Measurements from ENCODE around the gene KCNMA1. TPM values are rescaled to one million over a fixed set of nuclear protein-coding genes. Genes with fewer than 3 reads are reported as not detected.
"Not testable (repeated sequence)": the region's sequence is repeated elsewhere in the genome, so short reads cannot be mapped to it uniquely, and the experiment has no call there.

Gene KCNMA1
- total RNA-seq, 1 donor = 77.8 TPM

DNA sequence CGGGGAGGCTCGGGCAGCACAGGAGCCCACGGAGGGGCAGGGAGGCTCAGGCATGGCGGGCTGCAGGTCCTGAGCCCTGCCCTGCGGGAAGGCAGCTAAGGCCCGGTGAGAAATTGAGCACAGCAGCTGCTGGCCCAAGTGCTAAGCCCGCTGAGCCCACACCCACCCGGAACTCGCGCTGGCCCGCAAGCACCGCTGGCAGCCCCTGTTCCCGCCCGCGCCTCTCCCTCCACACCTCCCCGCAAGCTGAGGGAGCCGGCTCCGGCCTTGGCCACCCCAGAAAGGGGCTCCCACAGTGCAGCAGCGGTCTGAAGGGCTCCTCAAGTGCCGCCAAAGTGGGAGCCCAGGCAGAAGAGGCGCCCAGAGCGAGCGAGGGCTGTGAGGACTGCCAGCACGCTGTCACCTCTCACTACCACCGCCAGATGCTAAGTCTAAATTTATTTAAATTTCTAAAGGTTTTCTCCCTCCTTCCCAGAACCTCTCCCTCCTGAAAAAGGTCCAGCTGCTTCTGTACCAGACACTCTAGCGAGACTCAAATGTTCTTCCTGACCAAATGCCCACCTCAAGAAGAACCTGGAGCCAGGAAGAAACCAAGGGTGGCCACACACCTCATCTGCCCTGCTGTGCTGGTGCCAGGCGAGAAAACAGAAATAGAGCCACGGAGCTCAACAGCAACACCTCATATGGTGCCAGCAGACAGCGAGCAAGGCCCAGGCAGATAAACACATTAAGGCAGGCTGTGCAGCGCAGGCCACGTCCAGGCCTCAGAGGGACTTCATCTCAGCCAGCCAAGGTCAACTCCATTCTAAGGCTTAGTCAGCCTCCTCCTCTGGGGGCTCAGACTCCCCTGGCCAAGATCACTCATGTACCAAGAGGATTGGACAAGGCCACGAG, 47.0 kb downstream of the KCNMA1 start:
- H2AFZ ChIP-seq (ENCODE audit: low read length) = peak overlapping the region; percentile 1
- H3K79me2 ChIP-seq (ENCODE audit: insufficient read depth, low read length) = peaks cover 38% of the 10 kb centered on the region
- no peaks in the 10 kb centered on the region for H4K20me1 ChIP-seq (ENCODE audit: insufficient read depth, low read length)
- H3K4me3 ChIP-seq (ENCODE audit: insufficient read depth, low read length) = no peak overlapping the region
- H3K36me3 ChIP-seq (ENCODE audit: insufficient read depth, low read length) = no peaks in the 10 kb centered on the region
- no peak overlapping the region for H3K4me2 ChIP-seq (ENCODE audit: insufficient read depth, low read length)
- H3K27ac ChIP-seq (ENCODE audit: low read depth, low read length) = no peak overlapping the region
- peaks cover 36% of the 10 kb centered on the region for H3K4me1 ChIP-seq (ENCODE audit: insufficient read depth, low read length)
- DNase-seq (ENCODE audit: insufficient read length, low spot score, missing footprints) = peak; percentile 79
- TF ChIP-seq, protein P1, sequence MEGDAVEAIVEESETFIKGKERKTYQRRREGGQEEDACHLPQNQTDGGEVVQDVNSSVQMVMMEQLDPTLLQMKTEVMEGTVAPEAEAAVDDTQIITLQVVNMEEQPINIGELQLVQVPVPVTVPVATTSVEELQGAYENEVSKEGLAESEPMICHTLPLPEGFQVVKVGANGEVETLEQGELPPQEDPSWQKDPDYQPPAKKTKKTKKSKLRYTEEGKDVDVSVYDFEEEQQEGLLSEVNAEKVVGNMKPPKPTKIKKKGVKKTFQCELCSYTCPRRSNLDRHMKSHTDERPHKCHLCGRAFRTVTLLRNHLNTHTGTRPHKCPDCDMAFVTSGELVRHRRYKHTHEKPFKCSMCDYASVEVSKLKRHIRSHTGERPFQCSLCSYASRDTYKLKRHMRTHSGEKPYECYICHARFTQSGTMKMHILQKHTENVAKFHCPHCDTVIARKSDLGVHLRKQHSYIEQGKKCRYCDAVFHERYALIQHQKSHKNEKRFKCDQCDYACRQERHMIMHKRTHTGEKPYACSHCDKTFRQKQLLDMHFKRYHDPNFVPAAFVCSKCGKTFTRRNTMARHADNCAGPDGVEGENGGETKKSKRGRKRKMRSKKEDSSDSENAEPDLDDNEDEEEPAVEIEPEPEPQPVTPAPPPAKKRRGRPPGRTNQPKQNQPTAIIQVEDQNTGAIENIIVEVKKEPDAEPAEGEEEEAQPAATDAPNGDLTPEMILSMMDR (IDR thresholded peaks at IDR 0.05; ENCODE audit: extremely low read depth, low read depth, low read length) = no peak
- no peaks in the 10 kb centered on the region for H3K27me3 ChIP-seq (ENCODE audit: insufficient read depth, low read length)
- H3K9me3 ChIP-seq (ENCODE audit: low read depth, low read length) = no peaks in the 10 kb centered on the region

DNA sequence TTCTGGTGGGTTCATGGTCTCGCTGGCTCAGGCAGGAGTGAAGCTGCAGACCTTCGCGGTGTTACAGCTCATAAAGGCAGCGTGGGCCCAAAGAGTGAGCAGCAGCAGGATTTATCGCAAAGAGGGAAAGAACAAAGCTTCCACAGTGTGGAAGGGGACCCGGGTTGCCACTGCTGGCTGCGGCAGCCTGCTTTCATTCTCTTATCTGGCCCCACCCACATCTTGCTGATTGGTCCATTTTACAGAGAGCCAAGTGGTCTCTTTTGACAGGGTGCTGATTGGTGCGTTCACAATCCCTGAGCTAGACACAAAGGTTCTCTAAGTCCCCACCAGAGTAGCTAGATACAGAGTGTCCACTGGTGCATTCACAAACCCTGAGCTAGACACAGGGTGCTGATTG, 47.9 kb downstream of the KCNMA1 start:
- H3K4me3 ChIP-seq (ENCODE audit: insufficient read depth, low read length); H3K27ac ChIP-seq (ENCODE audit: low read depth, low read length); H4K20me1 ChIP-seq (ENCODE audit: insufficient read depth, low read length); DNase-seq (ENCODE audit: insufficient read length, low spot score, missing footprints); H3K9me3 ChIP-seq (ENCODE audit: low read depth, low read length); H3K4me2 ChIP-seq (ENCODE audit: insufficient read depth, low read length); H3K36me3 ChIP-seq (ENCODE audit: insufficient read depth, low read length); H3K27me3 ChIP-seq (ENCODE audit: insufficient read depth, low read length); H2AFZ ChIP-seq (ENCODE audit: low read length): not testable (repeated sequence)
- H3K4me1 ChIP-seq (ENCODE audit: insufficient read depth, low read length) = peaks cover 36% of the 10 kb centered on the region
- H3K79me2 ChIP-seq (ENCODE audit: insufficient read depth, low read length) = peaks cover 43% of the 10 kb centered on the region

DNA sequence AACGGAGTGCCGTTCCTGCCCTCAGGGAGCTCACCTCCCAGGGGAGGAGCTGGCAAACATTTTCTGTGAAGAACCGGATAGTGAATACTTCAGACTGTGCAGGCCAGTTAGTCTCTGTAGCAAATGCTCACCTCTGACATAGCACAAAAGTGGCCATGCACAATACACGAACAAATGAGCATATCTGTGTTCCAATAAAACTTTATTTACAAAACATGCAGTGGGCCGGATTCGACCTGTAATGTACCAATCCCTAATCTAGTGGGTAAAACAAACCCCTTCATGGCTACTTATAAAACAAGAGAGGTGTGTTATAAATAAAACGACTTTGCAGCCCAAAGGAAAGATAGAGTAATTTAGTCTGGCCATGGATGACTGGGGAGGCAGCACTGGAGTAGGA, 48.7 kb downstream of the KCNMA1 start:
- Histone ChIP-seq H3K4me3 (ENCODE audit: insufficient read depth, low read length) (no peak overlapping the region), H2AFZ (ENCODE audit: low read length) (no peak overlapping the region), H3K79me2 (ENCODE audit: insufficient read depth, low read length) (peaks cover 41% of the 10 kb centered on the region), H3K27me3 (ENCODE audit: insufficient read depth, low read length) (no peaks in the 10 kb centered on the region), H3K9me3 (ENCODE audit: low read depth, low read length) (no peaks in the 10 kb centered on the region), H3K36me3 (ENCODE audit: insufficient read depth, low read length) (no peaks in the 10 kb centered on the region), H4K20me1 (ENCODE audit: insufficient read depth, low read length) (no peaks in the 10 kb centered on the region), H3K4me1 (ENCODE audit: insufficient read depth, low read length) (peaks cover 34% of the 10 kb centered on the region), H3K27ac (ENCODE audit: low read depth, low read length) (no peak overlapping the region), H3K4me2 (ENCODE audit: insufficient read depth, low read length) (no peak overlapping the region)
- TF ChIP-seq, protein P1 (IDR thresholded peaks at IDR 0.05; ENCODE audit: extremely low read depth, low read depth, low read length) = no peak
- DNase-seq (ENCODE audit: insufficient read length, low spot score, missing footprints) = no peak

DNA sequence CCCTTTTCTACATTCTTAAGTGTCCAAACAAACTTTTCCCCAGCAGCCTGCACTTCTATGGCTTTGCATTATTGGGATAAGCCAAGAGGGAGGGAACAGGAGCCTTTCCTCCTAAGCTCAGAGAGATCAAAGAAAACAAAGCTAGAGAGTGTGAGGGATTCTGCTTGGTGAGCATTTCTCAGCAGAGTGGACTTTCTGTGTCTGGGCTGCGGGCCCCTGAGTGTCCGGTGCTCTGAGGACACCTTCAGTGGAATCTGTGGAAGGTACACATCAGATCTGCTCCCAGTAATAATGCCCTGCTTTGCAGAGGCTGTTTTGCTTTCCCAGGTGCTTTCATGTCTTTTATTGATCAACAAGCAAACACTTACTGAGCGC, 50.2 kb downstream of the KCNMA1 start:
- peaks cover 47% of the 10 kb centered on the region for H3K79me2 ChIP-seq (ENCODE audit: insufficient read depth, low read length)
- H3K9me3 ChIP-seq (ENCODE audit: low read depth, low read length) = no peaks in the 10 kb centered on the region
- H3K27ac ChIP-seq (ENCODE audit: low read depth, low read length) = peak overlapping the region; percentile 67
- H3K4me1 ChIP-seq (ENCODE audit: insufficient read depth, low read length) = peaks cover 28% of the 10 kb centered on the region
- H4K20me1 ChIP-seq (ENCODE audit: insufficient read depth, low read length) = no peaks in the 10 kb centered on the region
- no peaks in the 10 kb centered on the region for H3K27me3 ChIP-seq (ENCODE audit: insufficient read depth, low read length)
- TF ChIP-seq, protein P1 (IDR thresholded peaks at IDR 0.05; ENCODE audit: extremely low read depth, low read depth, low read length) = no peak
- H3K36me3 ChIP-seq (ENCODE audit: insufficient read depth, low read length) = no peaks in the 10 kb centered on the region
- H3K4me3 ChIP-seq (ENCODE audit: insufficient read depth, low read length) = no peak overlapping the region
- no peak for DNase-seq (ENCODE audit: insufficient read length, low spot score, missing footprints)
- H2AFZ ChIP-seq (ENCODE audit: low read length) = peak overlapping the region; percentile 3
- peak overlapping the region; percentile 42 for H3K4me2 ChIP-seq (ENCODE audit: insufficient read depth, low read length)

Measured in osteoblast (primary cell).